Lower leg skin (tissue), 3 donors: Measurements from ENCODE around the gene SLC29A3.

ENCODE experiments used
- CTCF ChIP-seq, 3 donors: fragments of 450-650 bp; IDR thresholded peaks; one replicate each; pipeline ENCODE4 v1.5.1; 2016; ENCODE audit warnings: antibody characterized with exemption in 3 of 3, mild to moderate bottlenecking in 3 of 3, moderate library complexity in 2 of 3
- POLR2A ChIP-seq, 2 donors: fragments of 450-650 bp; IDR thresholded peaks; one replicate each; pipeline ENCODE4 v1.6.1; 2016 to 2017; ENCODE audit warnings: antibody characterized with exemption in 2 of 2, mild to moderate bottlenecking in 1 of 2, moderate library complexity in 1 of 2

- TF ChIP-seq POLR2A (IDR thresholded peaks at IDR 0.05) (no peak), CTCF (IDR thresholded peaks at IDR 0.05) (no peak)
Measured at GRCh38 chr10:71319042-71319799, at the start of gene SLC29A3.
